ENCODE results near the gene MICU1. TPM values are rescaled to one million over a fixed set of nuclear protein-coding genes. Genes with fewer than 3 reads are reported as not detected.

Gene MICU1
- total and polyA plus RNA-seq, 2 of the 13 experiments (the other 11 are each of a cell fraction or from before 2014, with no cell fraction given) = 32.5 to 56.1 TPM

- TF ChIP-seq KAT8 (CRISPR knock-in tag; IDR thresholded peaks at IDR 0.05) (peak; percentile 85), NCOA2 (CRISPR knock-in tag; IDR thresholded peaks at IDR 0.05) (no peak; the same call in 1 of the 2 replicates), ZNF484 (CRISPR knock-in tag; IDR thresholded peaks at IDR 0.05; ENCODE audit: borderline replicate concordance, low read depth) (no peak), RFXANK (CRISPR knock-in tag; IDR thresholded peaks at IDR 0.05) (no peak), SRSF9 (IDR thresholded peaks at IDR 0.05; ENCODE audit: borderline replicate concordance, insufficient read depth, low read depth, low read length, poor library complexity, severe bottlenecking) (no peak), HNF1A (IDR thresholded peaks at IDR 0.05; ENCODE audit: low read depth) (no peak), HNF1A (CRISPR knock-in tag; IDR thresholded peaks at IDR 0.05; ENCODE audit: borderline replicate concordance) (peak; percentile 41; the same call in 1 of the 2 replicates), SOX5 (CRISPR knock-in tag; IDR thresholded peaks at IDR 0.05; ENCODE audit: borderline replicate concordance) (peak; percentile 52; the same call in 1 of the 2 replicates), GABPB1 (CRISPR knock-in tag; IDR thresholded peaks at IDR 0.05) (peak; percentile 74), STAG1 (CRISPR knock-in tag; IDR thresholded peaks at IDR 0.05) (no peak), SP1 (IDR thresholded peaks at IDR 0.05) (no peak), SP1 (CRISPR knock-in tag; IDR thresholded peaks at IDR 0.05) (peak; percentile 91), IRF9 (CRISPR knock-in tag; IDR thresholded peaks at IDR 0.05; ENCODE audit: borderline replicate concordance) (peak; percentile 72; the same call in 1 of the 2 replicates), ZUFSP (CRISPR knock-in tag; IDR thresholded peaks at IDR 0.05; ENCODE audit: borderline replicate concordance) (no peak), LCORL (IDR thresholded peaks at IDR 0.05) (no peak), LCORL (CRISPR knock-in tag; IDR thresholded peaks at IDR 0.05) (no peak; the same call in 1 of the 2 replicates), SOX13 (IDR thresholded peaks at IDR 0.05) (no peak), SOX13 (CRISPR knock-in tag; conservative IDR thresholded peaks at IDR 0.05 in 1 of 2, IDR thresholded peaks at IDR 0.05 in 1 of 2) (peak in 1 of 2 experiments; percentile 20; a peak in 1 of 4 replicates), ZFX (CRISPR knock-in tag; IDR thresholded peaks at IDR 0.05; ENCODE audit: low read depth) (peak; percentile 25; the same call in 1 of the 2 replicates), ZC3H13 (CRISPR knock-in tag; IDR thresholded peaks at IDR 0.05) (no peak), CREB3 (CRISPR knock-in tag; IDR thresholded peaks at IDR 0.05) (no peak), MYC (CRISPR knock-in tag; IDR thresholded peaks at IDR 0.05; ENCODE audit: borderline replicate concordance) (peak; percentile 82; the same call in 1 of the 2 replicates), RXRA (CRISPR knock-in tag; IDR thresholded peaks at IDR 0.05) (no peak)
Observed at GRCh38 chr10:72625608-72626443, at the start of gene MICU1 (continued).

Data from HepG2 (cell line).